DOHH2 (cell line): Measurements from ENCODE around the gene DNAJA1.

Experiments used
- H3F3A ChIP-seq: fragments of 200-600 bp; sonication (generic), shearing (Covaris generic); 2 replicates; pipeline ENCODE4 v1.6.0; 2016; ENCODE audit warnings: antibody characterized with exemption, mild to moderate bottlenecking; ENCODE audit not compliant: control insufficient read depth, insufficient read depth
- H3K27ac ChIP-seq: fragments of 200-600 bp; sonication (generic); 2 replicates; pipeline ENCODE4 v1.5.1; 2014; ENCODE audit warnings: low read depth, mild to moderate bottlenecking, low read length, moderate library complexity
- H3K27me3 ChIP-seq: fragments of 200-600 bp; sonication (generic); 2 replicates; pipeline ENCODE4 v1.6.1; 2014; ENCODE audit warnings: mild to moderate bottlenecking, low read length, mixed read lengths; ENCODE audit not compliant: control insufficient read depth
- H3K36me3 ChIP-seq: fragments of 200-600 bp; sonication (generic); 2 replicates; pipeline ENCODE4 v1.6.1; 2014; ENCODE audit warnings: mild to moderate bottlenecking, low read length, moderate library complexity, mixed read lengths; ENCODE audit not compliant: control insufficient read depth
- H3K4me1 ChIP-seq: fragments of 200-600 bp; sonication (generic); 2 replicates; pipeline ENCODE4 v1.6.1; 2014; ENCODE audit warnings: mild to moderate bottlenecking, low read length, mixed read lengths; ENCODE audit not compliant: control insufficient read depth
- H3K4me2 ChIP-seq: fragments of 200-600 bp; sonication (generic); 2 replicates; pipeline ENCODE4 v1.6.0; 2014; ENCODE audit warnings: mild to moderate bottlenecking, low read length, moderate library complexity
- H3K4me3 ChIP-seq: fragments of 200-600 bp; sonication (generic); 2 replicates; pipeline ENCODE4 v1.5.1; 2014; ENCODE audit warnings: mild to moderate bottlenecking, low read length, mixed read lengths
- H3K79me2 ChIP-seq: fragments of 200-600 bp; sonication (generic); 2 replicates; pipeline ENCODE4 v1.6.1; 2014; ENCODE audit warnings: mild to moderate bottlenecking, low read length, mixed read lengths; ENCODE audit not compliant: control insufficient read depth
- H3K9me2 ChIP-seq: fragments of 200-600 bp; sonication (generic); replicated peaks from 2 replicates; pipeline ENCODE4 v1.6.1; 2014; ENCODE audit warnings: mild to moderate bottlenecking, low read length, mixed read lengths; ENCODE audit not compliant: control insufficient read depth
- H3K9me3 ChIP-seq: fragments of 200-600 bp; sonication (generic); 2 replicates; pipeline ENCODE4 v1.6.1; 2014; ENCODE audit warnings: antibody characterized with exemption, low read length, mixed read lengths; ENCODE audit not compliant: control insufficient read depth, insufficient read depth
- H4K20me1 ChIP-seq: fragments of 200-600 bp; sonication (generic); 2 replicates; pipeline ENCODE4 v1.6.0; 2014; ENCODE audit warnings: low read depth, mild to moderate bottlenecking, antibody characterized with exemption, low read length, moderate library complexity; ENCODE audit not compliant: control insufficient read depth, insufficient read depth
- EZH2phosphoT487 ChIP-seq: fragments of 200-600 bp; sonication (generic); IDR thresholded peaks from 2 replicates; pipeline ENCODE4 v1.6.1; 2017; ENCODE audit warnings: borderline replicate concordance, mild to moderate bottlenecking, antibody characterized with exemption, low read length, moderate library complexity, mixed read lengths
- TF ChIP-seq, protein P1 (sequence below): fragments of 200-600 bp; sonication (generic); IDR thresholded peaks from one replicate; pipeline ENCODE4 v1.5.1; 2014; ENCODE audit warnings: antibody characterized with exemption, mild to moderate bottlenecking, low read depth, low read length; ENCODE audit not compliant: poor library complexity, severe bottlenecking

DNAJA1 gene

DNA sequence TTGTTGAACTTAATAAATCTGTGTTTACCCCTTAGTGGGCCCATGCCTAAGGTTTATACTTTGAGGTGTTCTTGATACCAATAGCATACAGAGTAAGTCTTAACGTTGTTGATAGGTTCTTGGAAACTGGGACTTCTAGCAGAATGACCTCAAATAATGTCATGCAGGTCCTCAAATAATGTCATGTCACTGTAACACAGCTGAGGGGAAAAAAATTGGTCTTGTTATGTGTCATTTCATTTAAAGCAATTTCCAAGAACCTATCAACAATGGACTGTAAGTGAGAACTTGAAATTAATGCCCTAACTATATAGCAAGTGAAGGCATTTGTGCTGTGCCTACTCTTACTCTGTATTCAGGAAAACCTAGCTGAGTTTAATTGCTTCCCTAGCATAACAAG lies 7.2 kb downstream of the DNAJA1 start:
- H3K27me3 ChIP-seq = no peaks in the 10 kb centered on the region
- H3K9me2 ChIP-seq = no peaks in the 10 kb centered on the region
- TF ChIP-seq EZH2phosphoT487 = no peak
- TF ChIP-seq, protein P1, sequence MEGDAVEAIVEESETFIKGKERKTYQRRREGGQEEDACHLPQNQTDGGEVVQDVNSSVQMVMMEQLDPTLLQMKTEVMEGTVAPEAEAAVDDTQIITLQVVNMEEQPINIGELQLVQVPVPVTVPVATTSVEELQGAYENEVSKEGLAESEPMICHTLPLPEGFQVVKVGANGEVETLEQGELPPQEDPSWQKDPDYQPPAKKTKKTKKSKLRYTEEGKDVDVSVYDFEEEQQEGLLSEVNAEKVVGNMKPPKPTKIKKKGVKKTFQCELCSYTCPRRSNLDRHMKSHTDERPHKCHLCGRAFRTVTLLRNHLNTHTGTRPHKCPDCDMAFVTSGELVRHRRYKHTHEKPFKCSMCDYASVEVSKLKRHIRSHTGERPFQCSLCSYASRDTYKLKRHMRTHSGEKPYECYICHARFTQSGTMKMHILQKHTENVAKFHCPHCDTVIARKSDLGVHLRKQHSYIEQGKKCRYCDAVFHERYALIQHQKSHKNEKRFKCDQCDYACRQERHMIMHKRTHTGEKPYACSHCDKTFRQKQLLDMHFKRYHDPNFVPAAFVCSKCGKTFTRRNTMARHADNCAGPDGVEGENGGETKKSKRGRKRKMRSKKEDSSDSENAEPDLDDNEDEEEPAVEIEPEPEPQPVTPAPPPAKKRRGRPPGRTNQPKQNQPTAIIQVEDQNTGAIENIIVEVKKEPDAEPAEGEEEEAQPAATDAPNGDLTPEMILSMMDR = no peak
- peaks cover 12% of the 10 kb centered on the region for H4K20me1 ChIP-seq
- no peak overlapping the region for H3K27ac ChIP-seq
- peaks cover 73% of the 10 kb centered on the region for H3K79me2 ChIP-seq
- peaks cover 16% of the 10 kb centered on the region for H3F3A ChIP-seq
- no peak overlapping the region for H3K4me3 ChIP-seq
- H3K9me3 ChIP-seq = no peaks in the 10 kb centered on the region
- peaks cover 96% of the 10 kb centered on the region for H3K36me3 ChIP-seq
- H3K4me2 ChIP-seq = no peak overlapping the region
- peaks cover 19% of the 10 kb centered on the region for H3K4me1 ChIP-seq

DNA sequence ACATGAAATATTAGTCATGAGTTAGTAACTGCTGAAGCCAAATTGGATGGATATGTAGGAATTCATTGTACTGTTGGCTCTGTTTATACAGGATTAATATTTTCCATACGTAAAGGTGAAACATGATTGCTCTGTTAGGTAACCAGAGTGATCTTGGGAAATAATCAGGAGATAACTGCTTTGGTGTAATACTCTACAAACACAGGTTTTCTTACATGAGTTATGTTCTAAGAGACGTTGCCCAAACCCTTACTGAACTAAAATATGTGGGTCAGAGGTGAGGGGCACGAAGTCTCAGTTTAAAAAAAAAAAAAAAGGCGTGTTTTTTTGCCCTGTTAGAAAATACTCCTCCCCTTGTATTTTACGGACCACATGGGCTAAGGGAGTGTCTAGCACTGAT lies 7.8 kb downstream of the DNAJA1 start:
- no peaks in the 10 kb centered on the region for H3K9me2 ChIP-seq
- peaks cover 68% of the 10 kb centered on the region for H3K79me2 ChIP-seq
- H3K27me3 ChIP-seq = no peaks in the 10 kb centered on the region
- TF ChIP-seq EZH2phosphoT487 = no peak
- TF ChIP-seq, protein P1 = no peak
- peaks cover 12% of the 10 kb centered on the region for H4K20me1 ChIP-seq
- H3K4me1 ChIP-seq = peaks cover 13% of the 10 kb centered on the region
- H3F3A ChIP-seq = peaks cover 22% of the 10 kb centered on the region
- H3K36me3 ChIP-seq = peaks cover 94% of the 10 kb centered on the region
- H3K9me3 ChIP-seq = no peaks in the 10 kb centered on the region
- H3K27ac ChIP-seq = no peak overlapping the region
- H3K4me2 ChIP-seq = no peak overlapping the region
- H3K4me3 ChIP-seq = no peak overlapping the region

DNA sequence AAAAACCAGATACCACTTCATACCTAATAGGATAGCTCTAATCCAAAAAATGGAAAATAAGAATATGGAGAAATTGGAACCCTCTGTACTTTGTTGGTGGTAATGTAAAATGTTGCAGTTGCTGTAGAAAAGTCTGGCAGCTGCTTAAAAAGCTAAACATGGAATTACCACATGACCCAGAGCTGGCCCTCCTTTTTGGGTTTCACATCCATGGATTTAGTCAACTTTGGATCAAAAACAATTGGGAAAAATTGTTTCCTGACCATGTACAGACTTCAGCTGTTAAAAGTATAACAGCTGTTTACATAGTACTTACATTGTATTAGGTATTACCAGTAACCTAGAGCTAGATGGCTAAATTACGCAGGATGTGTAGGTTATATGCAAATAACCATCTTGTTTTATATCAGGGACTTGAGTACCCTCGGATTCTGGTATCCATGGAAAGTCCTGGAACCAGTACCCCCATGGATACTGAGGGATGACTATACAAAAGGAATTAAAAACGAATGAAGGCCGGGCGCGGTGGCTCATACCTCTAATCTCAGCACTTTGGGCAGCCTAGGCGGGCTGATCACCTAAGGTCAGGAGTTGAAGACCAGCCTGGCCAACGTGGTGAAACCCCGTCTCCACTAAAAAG lies 15.8 kb downstream of the DNAJA1 start:
- no peaks in the 10 kb centered on the region for H3K27me3 ChIP-seq
- H3K9me2 ChIP-seq = no peaks in the 10 kb centered on the region
- no peaks in the 10 kb centered on the region for H4K20me1 ChIP-seq
- peaks cover 72% of the 10 kb centered on the region for H3F3A ChIP-seq
- H3K4me2 ChIP-seq = no peak overlapping the region
- no peak for TF ChIP-seq EZH2phosphoT487
- TF ChIP-seq, protein P1 = no peak
- peaks cover 50% of the 10 kb centered on the region for H3K36me3 ChIP-seq
- no peak overlapping the region for H3K4me3 ChIP-seq
- no peaks in the 10 kb centered on the region for H3K9me3 ChIP-seq
- H3K79me2 ChIP-seq = peaks cover 5% of the 10 kb centered on the region; the same call in 1 of the 2 replicates
- H3K27ac ChIP-seq = no peak overlapping the region
- H3K4me1 ChIP-seq = peaks cover 22% of the 10 kb centered on the region
